Endothelial cell of umbilical vein (primary cell): ENCODE results near the gene ELAVL1. TPM values are rescaled to one million over a fixed set of nuclear protein-coding genes. Genes with fewer than 3 reads are reported as not detected.

Experiments
- BruUV-seq: library from RNA; stranded (reverse); fragments of 400-500 nt; replicated peaks from 2 replicates; lab custom pipeline; 2021; lab: Mats Ljungman, UMichigan
- CTCF ChIA-PET: fragments of 300-600, 350-600 bp; sonication (Branson Sonifier 250); formaldehyde crosslinking; loops from one replicate; lab custom pipeline; 2021; ENCODE audit warnings: antibody characterized with exemption, inconsistent platforms; lab: Charles Lee
- POLR2A ChIA-PET: fragments of 300-600, 350-600 bp; sonication (Branson Sonifier 250); formaldehyde crosslinking; loops from one replicate; lab custom pipeline; 2021; ENCODE audit warnings: antibody characterized with exemption, inconsistent platforms; lab: Charles Lee
- DNase-seq: peaks from one replicate; pipeline ENCODE4 v3.0.0-alpha.2; 2011; ENCODE audit warnings: low read depth, low spot score
- FAIRE-seq: peaks from 2 replicates; lab custom pipeline; 2011; peaks lifted over from hg19 to GRCh38; lab: Jason Lieb, UNC
- H2AFZ ChIP-seq: 2 replicates; pipeline ENCODE4 v1.6.0; 2012; ENCODE audit warnings: low read depth, low read length, control low read depth, inconsistent platforms
- H3K27ac ChIP-seq: 2 replicates; pipeline ENCODE4 v1.5.1; 2011; ENCODE audit warnings: low read depth, mild to moderate bottlenecking, control low read depth, low read length, moderate library complexity; ENCODE audit not compliant: insufficient read depth
- H3K27me3 ChIP-seq, 2 experiments: 2 replicates each; pipeline versions ENCODE4 v1.6.0 to v1.6.1; 2011; ENCODE audit warnings: low read length in 2 of 2, mixed read lengths in 1 of 2; ENCODE audit not compliant: control insufficient read depth in 2 of 2, insufficient read depth in 2 of 2
- H3K36me3 ChIP-seq, 2 experiments: 2 replicates in 1 of 2; 3 replicates in 1 of 2; pipeline ENCODE4 v1.5.1; 2011; ENCODE audit warnings: low read length in 2 of 2, mild to moderate bottlenecking in 1 of 2, moderate library complexity in 1 of 2; ENCODE audit not compliant: control insufficient read depth in 2 of 2, insufficient read depth in 2 of 2; ENCODE audit errors: extremely low read depth in 1 of 2
- H3K4me1 ChIP-seq: 3 replicates; pipeline ENCODE4 v1.5.1; 2011; ENCODE audit warnings: mild to moderate bottlenecking, low read length; ENCODE audit not compliant: control insufficient read depth, insufficient read depth; ENCODE audit errors: extremely low read depth
- H3K4me2 ChIP-seq: 2 replicates; pipeline ENCODE4 v1.6.1; 2011; ENCODE audit warnings: low read length, control low read depth, mixed read lengths; ENCODE audit not compliant: insufficient read depth
- H3K4me3 ChIP-seq, 3 experiments: fragments of 200-600 bp in 1 of 3; sonication (generic), shearing (Covaris generic) in 1 of 3; replicated peaks in 1 of 3; 2 replicates each; pipeline ENCODE4 v1.5.1; 2011 to 2016; ENCODE audit warnings: control low read depth in 3 of 3, low read length in 3 of 3, mild to moderate bottlenecking in 2 of 3, inconsistent platforms in 1 of 3, low read depth in 1 of 3, moderate library complexity in 1 of 3; ENCODE audit not compliant: insufficient read depth in 1 of 3
- H3K79me2 ChIP-seq: 2 replicates; pipeline ENCODE4 v1.6.0; 2012; ENCODE audit warnings: low read length, inconsistent platforms; ENCODE audit not compliant: control insufficient read depth, insufficient read depth
- H3K9ac ChIP-seq: replicated peaks from 2 replicates; pipeline ENCODE3; 2011; ENCODE audit warnings: low read length, control low read depth; ENCODE audit not compliant: insufficient read depth; ENCODE audit errors: extremely low read depth
- H3K9me1 ChIP-seq: replicated peaks from 3 replicates; pipeline ENCODE4 v1.6.0; 2011; ENCODE audit warnings: mild to moderate bottlenecking, low read length; ENCODE audit not compliant: control insufficient read depth, insufficient read depth; ENCODE audit errors: extremely low read depth
- H3K9me3 ChIP-seq: replicated peaks from 2 replicates; pipeline ENCODE4 v1.5.1; 2012; ENCODE audit warnings: low read length, inconsistent platforms; ENCODE audit not compliant: control insufficient read depth, insufficient read depth
- H4K20me1 ChIP-seq: replicated peaks from 2 replicates; pipeline ENCODE3; 2011; ENCODE audit warnings: mild to moderate bottlenecking, low read length; ENCODE audit not compliant: control insufficient read depth, insufficient read depth; ENCODE audit errors: extremely low read depth
- EZH2 ChIP-seq: IDR thresholded peaks from 2 replicates; pipeline ENCODE4 v1.6.1; 2012; ENCODE audit warnings: borderline replicate concordance, low read depth, mild to moderate bottlenecking, moderate library complexity, low read length, inconsistent platforms; ENCODE audit not compliant: severe bottlenecking
- FOS ChIP-seq: IDR thresholded peaks from 2 replicates; pipeline ENCODE4 v1.6.1; 2011; ENCODE audit warnings: mild to moderate bottlenecking, low read length, moderate library complexity, borderline replicate concordance; ENCODE audit not compliant: insufficient read depth
- GATA2 ChIP-seq: IDR thresholded peaks from 2 replicates; pipeline ENCODE4 v1.7.0; 2011; ENCODE audit warnings: low read depth, mild to moderate bottlenecking, moderate library complexity, mixed read lengths, low read length; ENCODE audit not compliant: insufficient read length, insufficient read depth
- JUN ChIP-seq: IDR thresholded peaks from 2 replicates; pipeline ENCODE4 v1.6.1; 2011; ENCODE audit warnings: borderline replicate concordance, low read depth; ENCODE audit not compliant: insufficient read length, insufficient read depth
- MAX ChIP-seq: IDR thresholded peaks from 2 replicates; pipeline ENCODE4 v1.6.1; 2011; ENCODE audit not compliant: insufficient read depth, insufficient read length
- MYC ChIP-seq: IDR thresholded peaks from one replicate; pipeline ENCODE4 v1.6.1; 2011; ENCODE audit warnings: mild to moderate bottlenecking, low read depth, low read length
- POLR2A ChIP-seq: IDR thresholded peaks from 2 replicates; pipeline ENCODE4 v1.6.1; 2012; ENCODE audit warnings: low read depth, mild to moderate bottlenecking, control low read depth, low read length
- POLR2AphosphoS5 ChIP-seq: IDR thresholded peaks from 2 replicates; pipeline ENCODE4 v1.6.1; 2012; ENCODE audit warnings: low read depth, mild to moderate bottlenecking, control low read depth, low read length, moderate library complexity; ENCODE audit not compliant: insufficient read depth
- dilution Hi-C: fragments of 300-500 bp; cut with MboI; formaldehyde crosslinking; loops from one replicate; pipeline ENCODE4 v1.15.0; 2019; ENCODE audit warnings: low sequenced_read_pairs; ENCODE audit not compliant: extremely low pct_ligation_motif_present
- intact Hi-C: fragments of 100-400 bp; cut with micrococcal nuclease; formaldehyde crosslinking; loops from one replicate; pipeline ENCODE4 v1.10.0; 2022
- polyA plus RNA-seq, 4 experiments: library from polyadenylated mRNA; depleted of rRNA in 3 of 4; stranded (reverse) in 3 of 4; unstranded in 1 of 4; fragments of >200 nt; gene quantifications; 2 replicates each; pipeline versions ENCODE4 v1.2.1 to v1.2.3, GENCODE V29; 2011 to 2012; ENCODE audit warnings: missing spikeins in 1 of 4
- total RNA-seq: library from RNA; stranded (reverse); gene quantifications from 2 replicates; pipeline ENCODE4 v1.2.3, GENCODE V29; 2021
- TF ChIP-seq, protein P1 (sequence below), 2 donors: IDR thresholded peaks; 1 replicate in 1 of 2; 2 replicates in 1 of 2; pipeline ENCODE4 v1.5.1; 2011; ENCODE audit warnings: low read length in 2 of 2, mild to moderate bottlenecking in 2 of 2, moderate library complexity in 2 of 2, control low read depth in 1 of 2, inconsistent platforms in 1 of 2, low read depth in 1 of 2; ENCODE audit not compliant: insufficient read depth in 1 of 2; ENCODE audit errors: extremely low read depth in 1 of 2

The ELAVL1 gene
- total and polyA plus RNA-seq, 2 donors (not counting 3 experiments of a cell fraction or from before 2014, with no cell fraction given): 46.8 to 134 TPM

GRCh38 chr19:7934766-7935165 is 70.7 kb downstream of the ELAVL1 start:
- no peaks in the 10 kb centered on the region for H4K20me1 ChIP-seq
- ChIA-PET POLR2A (no interaction called here), CTCF (interaction anchor here (0.7 kb wide), 1 partner anchor 571 kb away, joined by 4 read pairs; no protein-coding TSS in a partner anchor)
- intact Hi-C loops (no loop called here), dilution Hi-C loops (no loop called here)
- no peak overlapping the region for H3K4me2 ChIP-seq
- no peak for TF ChIP-seq GATA2
- TF ChIP-seq, protein P1, sequence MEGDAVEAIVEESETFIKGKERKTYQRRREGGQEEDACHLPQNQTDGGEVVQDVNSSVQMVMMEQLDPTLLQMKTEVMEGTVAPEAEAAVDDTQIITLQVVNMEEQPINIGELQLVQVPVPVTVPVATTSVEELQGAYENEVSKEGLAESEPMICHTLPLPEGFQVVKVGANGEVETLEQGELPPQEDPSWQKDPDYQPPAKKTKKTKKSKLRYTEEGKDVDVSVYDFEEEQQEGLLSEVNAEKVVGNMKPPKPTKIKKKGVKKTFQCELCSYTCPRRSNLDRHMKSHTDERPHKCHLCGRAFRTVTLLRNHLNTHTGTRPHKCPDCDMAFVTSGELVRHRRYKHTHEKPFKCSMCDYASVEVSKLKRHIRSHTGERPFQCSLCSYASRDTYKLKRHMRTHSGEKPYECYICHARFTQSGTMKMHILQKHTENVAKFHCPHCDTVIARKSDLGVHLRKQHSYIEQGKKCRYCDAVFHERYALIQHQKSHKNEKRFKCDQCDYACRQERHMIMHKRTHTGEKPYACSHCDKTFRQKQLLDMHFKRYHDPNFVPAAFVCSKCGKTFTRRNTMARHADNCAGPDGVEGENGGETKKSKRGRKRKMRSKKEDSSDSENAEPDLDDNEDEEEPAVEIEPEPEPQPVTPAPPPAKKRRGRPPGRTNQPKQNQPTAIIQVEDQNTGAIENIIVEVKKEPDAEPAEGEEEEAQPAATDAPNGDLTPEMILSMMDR (IDR thresholded peaks at IDR 0.05; ENCODE audit: extremely low read depth in 1 of 2, insufficient read depth in 1 of 2, low read depth in 1 of 2, low read length in 2 of 2): no peak
- no peak for TF ChIP-seq EZH2
- TF ChIP-seq MAX: no peak
- no peak for TF ChIP-seq POLR2A
- no peak for TF ChIP-seq FOS
- no peak for TF ChIP-seq MYC
- TF ChIP-seq JUN: no peak
- no peak for TF ChIP-seq POLR2AphosphoS5
- H3K27ac ChIP-seq: no peak overlapping the region
- H3K4me3 ChIP-seq: no peak overlapping the region
- no peaks in the 10 kb centered on the region for H3K9me1 ChIP-seq
- H3K27me3 ChIP-seq: no peaks in the 10 kb centered on the region
- FAIRE-seq (no peak), DNase-seq (no peak)
- H3K4me1 ChIP-seq: no peaks in the 10 kb centered on the region
- H2AFZ ChIP-seq: no peak overlapping the region
- H3K9ac ChIP-seq: no peak overlapping the region
- H3K9me3 ChIP-seq: no peaks in the 10 kb centered on the region
- no TSS peak for BruUV-seq
- no peaks in the 10 kb centered on the region for H3K79me2 ChIP-seq
- peaks cover 10 to 58% of the 10 kb centered on the region in 2 experiments for H3K36me3 ChIP-seq
